GM19238 (cell line): ENCODE results near the gene AGAP3.

Source experiments
- DNase-seq: peaks from one replicate; pipeline ENCODE4 v3.0.0; 2011; ENCODE audit warnings: low spot score; ENCODE audit not compliant: insufficient read length

AGAP3 gene

DNA sequence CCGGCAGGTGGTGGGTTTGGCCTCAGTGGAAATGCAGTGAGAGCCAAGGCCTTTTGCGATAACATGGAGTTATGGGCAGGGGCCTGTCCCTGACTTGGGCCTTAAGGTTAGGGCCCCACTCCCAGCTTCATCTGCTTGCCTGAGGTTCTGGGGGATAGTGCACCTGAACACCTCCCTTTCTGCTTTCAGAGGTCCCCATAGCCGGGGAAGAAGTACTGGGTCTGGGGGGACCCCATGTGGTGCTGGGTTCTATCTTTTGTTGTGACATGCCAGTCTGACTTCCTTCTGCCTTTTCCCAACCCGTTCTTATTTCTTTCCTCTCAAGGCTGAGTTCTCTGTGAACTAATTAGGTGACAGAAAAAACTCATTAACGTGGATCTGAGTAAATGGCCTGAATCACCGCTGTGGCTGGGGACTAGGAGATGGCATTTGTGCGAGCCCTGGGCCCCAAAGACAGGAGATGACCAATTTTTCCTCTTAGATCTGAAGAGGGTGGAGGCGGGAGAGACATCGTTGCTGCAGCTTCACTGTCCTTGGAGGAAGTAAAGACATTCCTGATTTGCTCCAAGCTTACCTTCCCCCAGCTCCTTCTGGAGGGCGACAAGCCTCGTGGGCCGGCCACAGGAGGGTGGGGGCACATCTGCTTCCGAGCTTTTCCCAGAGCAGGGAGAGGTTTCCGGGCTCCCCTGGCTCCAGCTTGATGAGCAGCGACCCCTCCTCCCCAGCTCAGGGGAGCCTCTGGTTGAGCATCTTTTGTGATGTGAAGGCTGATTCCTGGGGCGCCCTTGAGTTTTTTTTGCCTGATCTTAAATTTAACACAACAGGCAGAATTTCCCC, 2.0 kb downstream of the AGAP3 start:
- DNase-seq = no peak

DNA sequence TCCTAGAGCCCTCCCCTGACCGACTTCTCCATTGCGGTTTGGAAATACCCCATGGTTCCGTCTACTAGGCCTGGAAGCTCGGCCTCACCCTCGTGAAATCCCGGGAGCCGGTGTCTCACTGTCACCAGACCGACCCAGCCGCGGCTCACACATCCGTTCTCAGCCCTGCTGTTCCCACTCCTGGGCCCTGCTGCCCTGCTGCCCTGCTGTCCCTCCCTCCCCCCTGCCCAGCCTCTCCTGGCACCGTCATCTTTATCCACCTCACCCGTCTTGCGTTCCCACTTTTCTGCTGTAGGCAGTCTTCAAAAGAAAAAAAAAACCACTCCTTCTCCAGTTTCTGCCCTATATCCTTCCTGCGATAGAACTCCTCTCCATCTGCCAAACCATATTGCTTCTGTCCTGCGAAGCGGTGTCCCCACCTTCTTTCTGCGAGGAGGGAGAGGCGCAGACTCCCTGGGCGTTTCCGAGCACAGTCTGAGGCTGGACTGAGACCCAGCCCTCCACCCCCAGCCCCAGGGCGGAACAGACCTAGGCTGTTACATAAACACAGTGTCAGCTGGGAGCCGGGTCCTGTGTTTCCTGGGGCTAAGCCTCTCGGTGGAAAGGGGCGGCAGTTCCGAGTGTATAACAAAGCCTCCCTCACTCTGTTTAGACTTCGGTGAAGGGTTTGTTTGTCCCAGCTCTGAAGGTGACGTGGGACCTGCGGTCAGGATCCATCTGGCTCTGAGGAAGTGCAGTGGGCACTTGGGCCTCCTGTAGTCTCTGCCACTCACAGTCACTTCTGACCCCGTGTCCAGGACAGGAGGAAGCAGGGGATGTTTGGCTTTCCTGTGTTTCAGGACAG, 2.8 kb downstream of the AGAP3 start:
- no peak for DNase-seq

- no peak for DNase-seq
These were observed 3.8 kb downstream of the AGAP3 start for GRCh38 chr7:151089893-151090730.

DNA sequence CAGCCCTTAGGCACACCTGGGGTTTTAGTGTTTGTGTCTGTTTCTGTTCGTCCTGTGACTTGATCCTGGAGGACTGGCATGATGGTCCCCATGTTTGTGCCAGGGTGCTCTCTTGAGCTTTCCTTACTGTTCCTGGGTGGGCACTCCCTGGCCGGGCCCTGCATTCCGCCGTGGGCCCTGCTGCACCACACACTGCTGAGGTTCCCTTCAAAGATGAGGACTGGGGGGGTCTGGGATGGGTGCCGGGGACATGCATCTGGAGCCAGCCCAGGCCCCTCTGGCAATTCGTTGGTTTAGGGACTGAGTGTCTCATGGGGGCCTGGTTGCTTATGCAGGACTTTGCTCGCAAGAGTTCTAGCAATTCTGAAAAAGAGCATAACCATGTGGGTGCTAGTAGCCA, 4.7 kb downstream of the AGAP3 start:
- DNase-seq = no peak

- DNase-seq = no peak
These were observed 5.2 kb downstream of the AGAP3 start for GRCh38 chr7:151091431-151091830.

GRCh38 chr7:151091988-151092387, 5.7 kb downstream of the AGAP3 start:
- no peak for DNase-seq

DNA sequence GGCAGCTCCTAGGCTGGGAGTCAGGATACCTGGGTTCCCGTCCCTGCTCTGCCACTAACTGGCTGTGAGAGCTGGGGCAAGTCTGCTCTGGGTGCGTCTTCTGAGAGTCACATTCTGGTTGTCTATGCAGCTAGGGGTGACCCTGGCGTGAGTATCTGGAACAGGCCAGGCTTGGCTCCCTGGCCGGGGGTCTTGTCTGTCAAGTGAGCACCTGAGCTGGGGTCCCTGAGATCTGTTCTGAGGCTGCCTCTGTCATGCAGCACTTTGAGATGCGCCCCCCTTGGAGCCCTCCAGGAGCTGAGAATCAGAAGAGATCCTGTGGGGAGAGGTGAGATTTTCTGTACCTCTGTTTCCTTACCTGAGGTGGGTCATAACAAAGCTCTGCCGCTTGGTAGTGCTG, 7.5 kb downstream of the AGAP3 start:
- no peak for DNase-seq

GRCh38 chr7:151094675-151095074, 8.4 kb downstream of the AGAP3 start:
- DNase-seq = no peak

- no peak for DNase-seq
These were observed 9.0 kb downstream of the AGAP3 start for GRCh38 chr7:151095123-151095797.

- DNase-seq = no peak
These were observed 9.7 kb downstream of the AGAP3 start for GRCh38 chr7:151095828-151096475.

- no peak for DNase-seq
These were observed 13.4 kb downstream of the AGAP3 start for GRCh38 chr7:151099486-151100211.

GRCh38 chr7:151100921-151101320, 14.6 kb downstream of the AGAP3 start:
- no peak for DNase-seq

DNA sequence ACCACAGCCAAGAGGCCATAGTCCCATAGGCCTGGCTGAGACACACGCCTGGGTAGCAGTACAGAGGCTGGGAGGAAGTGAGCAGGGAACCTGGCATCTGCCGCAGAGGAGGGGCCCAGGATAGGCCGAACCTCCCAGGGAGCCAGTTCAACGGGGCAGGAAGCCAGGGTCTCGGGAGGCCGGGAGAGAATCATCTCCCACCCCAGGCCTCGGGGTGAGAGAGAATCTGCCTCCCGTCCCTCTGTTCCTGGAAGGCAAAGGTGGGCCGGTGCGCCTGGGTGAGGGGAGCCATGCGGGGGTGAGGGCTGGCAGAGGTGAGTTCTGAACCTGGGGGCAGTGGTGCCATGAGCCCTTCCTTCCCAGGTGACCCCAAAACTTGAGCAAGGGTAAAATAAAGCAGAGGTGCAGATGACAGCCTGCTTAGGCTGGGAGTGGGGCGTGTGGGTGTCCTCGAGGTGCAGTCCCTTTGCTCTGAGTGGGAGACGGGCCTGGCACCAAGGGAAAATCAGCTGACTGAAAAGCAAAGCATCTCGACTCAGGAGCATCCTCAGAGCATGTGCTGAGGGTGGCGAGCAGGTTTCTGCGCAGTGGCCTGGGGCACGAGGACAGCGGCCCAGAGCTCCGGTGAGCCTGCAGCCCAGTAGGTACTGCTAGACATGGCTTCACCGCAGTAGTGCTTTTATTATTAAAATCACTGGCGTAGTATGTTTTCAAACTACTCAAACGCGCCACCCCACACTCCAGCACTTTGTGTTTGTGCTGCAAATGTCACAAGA, 15.5 kb downstream of the AGAP3 start:
- no peak for DNase-seq

DNA sequence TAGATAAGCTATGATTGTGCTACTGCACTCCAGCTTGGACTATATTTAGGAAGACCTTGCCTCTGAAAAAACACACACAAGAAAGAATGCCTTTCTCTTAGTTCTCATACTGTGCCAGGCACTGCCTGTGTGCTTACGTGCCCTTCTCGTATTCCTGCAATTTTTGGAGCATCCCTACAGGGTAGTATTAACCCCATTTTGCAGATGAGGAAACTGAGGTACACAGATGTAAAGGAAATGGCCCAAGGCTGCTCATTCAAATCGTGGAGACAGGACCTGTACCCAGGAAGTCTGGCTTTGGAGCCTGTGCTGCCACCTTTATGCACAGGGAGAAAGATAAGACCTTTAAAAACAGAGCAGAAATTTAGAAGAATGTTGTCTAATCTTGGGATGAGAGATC, 16.7 kb downstream of the AGAP3 start:
- DNase-seq = no peak

GRCh38 chr7:151103973-151104372, 17.7 kb downstream of the AGAP3 start:
- DNase-seq = no peak

DNA sequence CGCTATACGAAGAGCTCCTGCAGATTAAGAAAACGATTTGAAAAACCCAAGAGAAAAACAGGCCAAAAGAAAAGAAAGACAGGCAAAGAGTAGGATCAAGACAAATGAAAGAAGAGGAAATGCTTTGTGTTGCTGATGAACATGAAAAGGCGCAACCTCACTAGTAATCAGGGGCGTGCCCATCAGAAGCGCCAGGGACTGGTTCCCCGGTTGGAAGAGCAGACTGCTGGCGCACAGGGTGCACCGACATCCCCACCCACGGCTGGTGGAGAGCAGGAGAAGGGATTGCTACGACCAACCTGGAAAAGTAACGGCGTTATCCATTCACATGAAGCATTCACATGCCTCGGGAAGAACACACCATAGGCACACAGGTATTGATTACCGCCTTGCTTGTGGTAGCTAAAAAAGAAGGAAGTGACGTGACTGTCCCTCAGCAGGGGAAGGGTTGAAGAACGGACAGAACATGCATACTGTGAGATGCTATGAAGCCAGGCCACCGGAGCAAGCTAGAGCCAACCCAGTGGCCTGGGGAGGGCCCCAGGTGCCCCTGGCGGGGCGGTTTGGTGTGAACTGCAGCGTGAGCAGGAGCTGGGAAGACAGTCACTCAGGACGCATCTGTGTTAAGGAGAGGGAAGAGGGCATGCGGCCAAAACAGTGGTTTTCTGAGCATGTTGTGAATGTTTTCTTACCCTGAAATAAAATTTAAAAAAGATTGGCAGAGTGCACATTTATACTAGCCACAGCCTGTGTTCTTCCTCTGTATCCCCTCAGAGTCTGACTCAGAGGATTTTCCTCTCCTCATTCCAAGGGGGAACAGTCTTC, 18.3 kb downstream of the AGAP3 start:
- no peak for DNase-seq

DNA sequence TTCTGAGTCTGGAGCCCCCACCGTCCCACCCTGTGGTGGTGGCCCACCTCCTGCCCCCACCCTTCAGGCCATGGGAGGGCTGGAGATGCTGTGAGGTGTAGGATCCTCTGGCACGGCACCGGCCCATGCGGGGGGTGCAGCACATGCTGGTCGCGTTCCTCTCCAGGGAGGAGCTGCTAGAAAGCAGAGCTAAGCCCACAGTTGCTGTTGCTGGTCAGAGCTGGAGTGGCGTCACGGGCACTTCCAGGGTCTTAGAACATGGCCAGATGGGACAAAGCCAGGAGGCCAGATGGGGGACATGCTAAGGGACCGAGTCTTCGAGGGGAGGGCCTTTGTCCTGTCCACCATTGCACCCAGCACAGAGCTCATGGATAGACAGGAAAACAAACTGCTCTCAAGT, 21.6 kb downstream of the AGAP3 start:
- no peak for DNase-seq
